A549 treated with CORT108297 at 1 μM for 4 hours (cell line): ENCODE measurements around the gene CSTPP1. TPM values are rescaled to one million over a fixed set of nuclear protein-coding genes. Genes with fewer than 3 reads are reported as not detected.

Experiments used
- total RNA-seq: library from RNA; stranded (reverse); fragments of 200-300 nt; extraction: Qiagen RNA extraction; gene quantifications from 5 replicates; pipeline ENCODE4 v1.2.3, GENCODE V29; 2022

The CSTPP1 gene
- total RNA-seq: 25.5 to 36.7 TPM (median 30.6 TPM) in 5 replicates

GRCh38 chr11:46936138-46937110 lies at the start of gene CSTPP1:
Gene CSTPP1 (plus strand): TSS chr11:46936761. CDS start chr11:46936806, 45 bp downstream.

GRCh38 chr11:46918083-46918787 lies 18.3 kb upstream of the CSTPP1 start, which contains the start of gene LRP4:
Gene LRP4 (minus strand): TSS chr11:46918550. CDS start chr11:46918379, 171 bp downstream.

GRCh38 chr11:47176328-47177228 lies 240.0 kb downstream of the CSTPP1 start, which contains the start of gene ARFGAP2:
Gene ARFGAP2 (minus strand): TSS chr11:47176879. CDS start chr11:47176853, 26 bp downstream.

GRCh38 chr11:47186076-47186699 lies 249.6 kb downstream of the CSTPP1 start, which contains the start of gene PACSIN3:
Gene PACSIN3 (minus strand): TSS chr11:47186434. CDS start chr11:47182727, 3,707 bp downstream.

Other genes with a start within 250 kb of the CSTPP1 start
- gene ARHGAP1, start 236.1 kb upstream of the CSTPP1 start, total RNA-seq: 55.2 to 60.4 TPM (median 57.5 TPM) in 5 replicates
- 17.1 to 21.2 TPM (median 18.0 TPM) in 5 replicates for gene ZNF408, start 235.7 kb upstream of the CSTPP1 start, total RNA-seq
- 2.0 to 3.2 TPM (median 2.4 TPM) in 5 replicates for gene F2, start 217.5 kb upstream of the CSTPP1 start, total RNA-seq
- 58.5 to 85.8 TPM (median 67.6 TPM) in 5 replicates for gene CKAP5, start 90.5 kb upstream of the CSTPP1 start, total RNA-seq
- gene LRP4, start 18.2 kb upstream of the CSTPP1 start, total RNA-seq: 7.2 to 8.7 TPM (median 7.2 TPM) in 5 replicates
- gene ARFGAP2, start 240.1 kb downstream of the CSTPP1 start, total RNA-seq: 26.3 to 36.7 TPM (median 28.5 TPM) in 5 replicates
- 26.1 to 35.8 TPM (median 31.9 TPM) in 5 replicates for gene PACSIN3, start 249.7 kb downstream of the CSTPP1 start, total RNA-seq